Thyroid gland (tissue), 4 donors: ENCODE results near the gene AP3B1. TPM values are rescaled to one million over a fixed set of nuclear protein-coding genes. Genes with fewer than 3 reads are reported as not detected.

Source experiments
- DNase-seq, 2 donors: peaks; one replicate each; pipeline ENCODE4 v3.0.0-alpha.2; 2019
- H3K27ac ChIP-seq, 3 donors: fragments of 200-600 bp; sonication (generic); 1 replicate in 2 of 3; 2 replicates in 1 of 3; pipeline ENCODE4 v1.5.1; 2016 to 2019; ENCODE audit warnings: mild to moderate bottlenecking in 1 of 3, moderate library complexity in 1 of 3
- H3K27me3 ChIP-seq: fragments of 200-600 bp; sonication (generic); one replicate; pipeline ENCODE4 v1.5.1; 2019
- H3K36me3 ChIP-seq, 2 donors: fragments of 200-600 bp; sonication (generic); one replicate each; pipeline ENCODE4 v1.5.1; 2016 to 2019
- H3K4me1 ChIP-seq, 2 donors: fragments of 200-600 bp; sonication (generic); one replicate each; pipeline ENCODE4 v1.5.1; 2017 to 2019
- H3K4me3 ChIP-seq, 3 donors: fragments of 200-600 bp; sonication (generic); replicated peaks in 1 of 3; 1 replicate in 2 of 3; 2 replicates in 1 of 3; pipeline ENCODE4 v1.5.1; 2016; ENCODE audit warnings: mild to moderate bottlenecking in 1 of 3
- H3K9me3 ChIP-seq: fragments of 200-600 bp; sonication (generic); one replicate; pipeline ENCODE4 v1.5.1; 2017
- CTCF ChIP-seq, 6 experiments: fragments of 200-600 bp in 3 of 6; fragments of 450-650 bp in 3 of 6; sonication (generic) in 3 of 6; IDR thresholded peaks; one replicate each; pipeline ENCODE4 v1.5.1; 2016 to 2019; ENCODE audit warnings: antibody characterized with exemption in 6 of 6, mild to moderate bottlenecking in 2 of 6, inconsistent platforms in 1 of 6, moderate library complexity in 1 of 6
- POLR2A ChIP-seq, 2 donors: fragments of 450-650 bp; IDR thresholded peaks; one replicate each; pipeline ENCODE4 v1.6.1; 2017; ENCODE audit warnings: antibody characterized with exemption in 2 of 2, mild to moderate bottlenecking in 2 of 2, moderate library complexity in 1 of 2
- WGBS, 2 donors: methylation state at CpG; one replicate each; pipeline ENCODE4 v1.1.5; 2017; 5-methylcytosine and 5-hydroxymethylcytosine counted together
- intact Hi-C: fragments of 100-400 bp; cut with DNase I; formaldehyde crosslinking; loops from one replicate; pipeline ENCODE4 v1.15.1; 2023
- total RNA-seq, 4 donors: library from RNA; depleted of rRNA; stranded (reverse); fragments of >200 nt; gene quantifications; one replicate each; pipeline ENCODE4 v1.2.3, GENCODE V29; 2016

AP3B1 gene
- total RNA-seq, 4 donors from 2014 or later, result 60.9 to 86.6 (median 72.2) TPM

DNA sequence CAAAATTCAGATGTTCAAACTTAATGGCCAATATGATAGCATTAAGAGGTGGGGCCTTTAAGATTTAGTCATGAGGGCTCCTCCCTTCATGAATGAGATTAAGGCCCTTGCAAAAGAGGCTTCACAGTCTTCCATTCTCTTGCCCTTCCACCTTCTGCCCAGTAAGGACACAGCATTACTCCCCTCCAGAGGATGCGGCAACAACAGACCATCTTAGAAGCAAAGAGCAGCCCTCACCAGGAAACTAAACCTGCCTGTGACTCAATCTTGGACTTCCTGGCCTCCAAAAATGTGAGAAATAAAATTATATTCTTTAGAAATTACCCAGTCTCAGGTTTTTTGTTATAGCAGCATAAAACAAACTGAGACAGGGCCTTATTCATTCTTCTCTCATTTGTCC is 8.2 kb downstream of the AP3B1 start:
- H3K9me3 ChIP-seq, result no peaks in the 10 kb centered on the region
- DNase-seq, result no peak
- H3K4me3 ChIP-seq, result no peak overlapping the region
- H3K27me3 ChIP-seq, result no peaks in the 10 kb centered on the region
- no peak overlapping the region for H3K27ac ChIP-seq
- 43 to 100% methylated on average over 1 of the region's 1 CpG for WGBS, 2 donors
- H3K4me1 ChIP-seq, result peaks cover 10 to 11% of the 10 kb centered on the region in 2 donors
- intact Hi-C loops, result no loop called here
- no peak for TF ChIP-seq POLR2A (IDR thresholded peaks at IDR 0.05)
- no peak for TF ChIP-seq CTCF (IDR thresholded peaks at IDR 0.05)
- no peaks in the 10 kb centered on the region for H3K36me3 ChIP-seq

DNA sequence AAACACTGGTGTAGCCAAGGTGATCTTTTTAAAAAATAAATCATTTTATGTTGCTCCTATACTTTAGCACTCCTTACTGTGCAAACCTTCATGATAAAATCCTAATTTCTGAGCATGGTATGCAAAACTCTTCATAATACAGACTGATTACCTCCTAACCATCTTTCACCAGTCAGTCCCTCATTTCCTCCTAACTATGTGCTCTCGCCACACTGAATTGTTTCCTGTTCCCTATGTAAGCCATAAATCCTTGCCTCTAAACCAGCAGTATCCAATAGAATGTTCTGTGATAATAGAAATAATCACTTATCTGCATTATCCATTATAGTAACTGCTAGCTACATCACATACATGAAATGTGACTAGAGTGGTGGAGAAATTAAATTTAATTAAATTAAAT is 10.7 kb downstream of the AP3B1 start:
- DNase-seq, result no peak
- no peaks in the 10 kb centered on the region for H3K27me3 ChIP-seq
- no peak overlapping the region for H3K27ac ChIP-seq
- intact Hi-C loops, result no loop called here
- H3K4me1 ChIP-seq, result peaks cover 7 to 13% of the 10 kb centered on the region in 2 donors
- H3K4me3 ChIP-seq, result no peak overlapping the region
- H3K9me3 ChIP-seq, result no peaks in the 10 kb centered on the region
- TF ChIP-seq CTCF (IDR thresholded peaks at IDR 0.05), result no peak
- TF ChIP-seq POLR2A (IDR thresholded peaks at IDR 0.05), result no peak
- WGBS, 2 donors, result 84 to 96% methylated on average over 1 of the region's 1 CpG
- no peaks in the 10 kb centered on the region for H3K36me3 ChIP-seq

DNA sequence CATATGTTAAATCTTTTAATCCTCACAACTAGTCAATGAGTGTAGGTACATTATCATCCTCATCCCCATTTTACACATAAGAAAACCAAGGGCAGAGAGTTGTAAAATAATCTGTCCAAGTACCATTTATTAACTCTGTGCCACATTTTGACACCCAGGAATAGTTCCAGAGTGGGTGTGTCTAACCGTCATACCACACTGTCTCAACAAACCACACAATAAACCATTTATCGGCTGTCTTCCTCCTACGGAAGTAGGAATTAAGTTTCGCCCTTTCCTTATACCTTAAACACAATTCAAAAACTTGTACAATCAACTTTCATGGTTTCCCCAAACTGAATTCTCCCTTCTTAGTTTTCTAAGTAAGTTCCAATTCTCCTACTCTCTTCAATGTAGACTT is 11.4 kb downstream of the AP3B1 start:
- Histone ChIP-seq H3K27me3 (no peaks in the 10 kb centered on the region), H3K27ac (no peak overlapping the region), H3K36me3 (no peaks in the 10 kb centered on the region), H3K9me3 (no peaks in the 10 kb centered on the region), H3K4me1 (peaks cover 7 to 9% of the 10 kb centered on the region in 2 donors), H3K4me3 (no peak overlapping the region)
- intact Hi-C loops, result no loop called here
- DNase-seq, result no peak
- WGBS, 2 donors, result 94 to 96% methylated on average over 4 of the region's 4 CpGs
- TF ChIP-seq POLR2A (IDR thresholded peaks at IDR 0.05) (no peak), CTCF (IDR thresholded peaks at IDR 0.05) (no peak)

DNA sequence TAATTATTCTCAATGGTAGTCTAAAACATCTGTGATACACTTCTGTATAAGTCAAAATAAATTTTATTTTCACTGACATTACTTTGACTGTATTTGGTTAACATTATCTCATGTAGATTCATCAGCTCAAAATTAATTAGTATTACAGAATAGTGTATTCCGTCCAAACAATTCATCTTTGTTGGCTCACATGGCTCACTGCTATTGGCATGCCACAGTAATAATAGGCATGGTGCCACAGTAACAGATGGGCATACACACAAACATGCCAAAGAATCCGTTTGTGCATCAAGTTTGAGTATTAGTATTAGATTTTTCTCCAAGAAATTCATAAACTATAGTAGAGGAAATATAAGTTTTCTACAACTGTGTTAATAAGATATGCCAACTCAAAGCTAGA is 14.2 kb downstream of the AP3B1 start:
- no peaks in the 10 kb centered on the region for H3K27me3 ChIP-seq
- WGBS, 2 donors, result 46 to 66% methylated on average over 2 of the region's 2 CpGs
- H3K9me3 ChIP-seq, result no peaks in the 10 kb centered on the region
- H3K4me1 ChIP-seq, result peaks cover 0 to 7% of the 10 kb centered on the region in 2 donors
- no peak for DNase-seq
- H3K36me3 ChIP-seq, result no peaks in the 10 kb centered on the region
- intact Hi-C loops, result no loop called here
- TF ChIP-seq POLR2A (IDR thresholded peaks at IDR 0.05), result no peak
- TF ChIP-seq CTCF (IDR thresholded peaks at IDR 0.05), result no peak
- H3K4me3 ChIP-seq, result no peak overlapping the region
- no peak overlapping the region for H3K27ac ChIP-seq

DNA sequence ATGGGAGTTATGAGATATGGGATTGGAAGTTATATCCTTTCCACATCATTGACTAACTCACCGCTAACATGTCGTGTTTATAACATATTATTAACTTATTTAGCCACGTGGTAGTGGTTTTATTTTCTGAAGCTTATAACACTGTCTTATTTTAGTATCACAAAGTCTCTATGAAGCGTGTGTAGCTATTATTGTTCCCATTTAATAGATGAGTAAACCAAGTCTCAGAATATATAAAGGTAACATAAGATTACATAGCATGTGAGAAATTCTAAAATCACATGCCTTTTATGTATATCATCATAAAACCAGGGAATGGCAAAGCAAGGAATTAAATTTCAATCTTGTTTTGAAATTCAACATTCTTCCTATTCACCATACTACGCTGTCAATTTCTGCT is 15.3 kb downstream of the AP3B1 start:
- Histone ChIP-seq H3K9me3 (no peaks in the 10 kb centered on the region), H3K4me1 (peaks cover 0 to 7% of the 10 kb centered on the region in 2 donors), H3K27me3 (no peaks in the 10 kb centered on the region), H3K4me3 (no peak overlapping the region), H3K27ac (no peak overlapping the region), H3K36me3 (no peaks in the 10 kb centered on the region)
- TF ChIP-seq POLR2A (IDR thresholded peaks at IDR 0.05) (no peak), CTCF (IDR thresholded peaks at IDR 0.05) (no peak)
- DNase-seq, result no peak
- WGBS, 2 donors, result 96 to 98% methylated on average over 5 of the region's 5 CpGs
- intact Hi-C loops, result no loop called here
